A673 (cell line): ENCODE data around the gene C21orf58. TPM values are rescaled to one million over a fixed set of nuclear protein-coding genes. Genes with fewer than 3 reads are reported as not detected.

Experiments
- BruUV-seq: library from RNA; stranded (reverse); fragments of 400-500 nt; replicated peaks from 2 replicates; lab custom pipeline; 2021; lab: Mats Ljungman, UMichigan
- CTCF ChIA-PET: fragments of 300-600 bp; sonication (Branson Sonifier 250); formaldehyde crosslinking; loops from one replicate; lab custom pipeline; 2022; ENCODE audit warnings: antibody characterized with exemption; lab: Charles Lee
- POLR2A ChIA-PET: fragments of 300-600 bp; sonication (Branson Sonifier 250); formaldehyde crosslinking; loops from one replicate; lab custom pipeline; 2022; ENCODE audit warnings: antibody characterized with exemption; ENCODE audit not compliant: low non-redundant PET; lab: Charles Lee
- DNase-seq: peaks from one replicate; pipeline ENCODE4 v3.0.0-alpha.2; 2015; ENCODE audit warnings: low spot score
- H3K27ac ChIP-seq: fragments of 200-600 bp; sonication (generic); 2 replicates; pipeline ENCODE4 v1.5.1; 2016; ENCODE audit warnings: mixed run types, low read depth, mild to moderate bottlenecking, mixed read lengths, antibody characterized with exemption, low read length; ENCODE audit not compliant: poor library complexity, severe bottlenecking
- H3K27me3 ChIP-seq: fragments of 200-600 bp; sonication (generic); replicated peaks from 2 replicates; pipeline ENCODE4 v1.6.1; 2017; ENCODE audit warnings: mixed run types, low read depth, mild to moderate bottlenecking, mixed read lengths, antibody characterized with exemption, low read length; ENCODE audit not compliant: insufficient read depth, poor library complexity
- H3K36me3 ChIP-seq: fragments of 200-600 bp; sonication (generic); 2 replicates; pipeline ENCODE4 v1.6.1; 2016; ENCODE audit warnings: mixed run types, mild to moderate bottlenecking, mixed read lengths, antibody characterized with exemption, low read length; ENCODE audit not compliant: insufficient read depth, poor library complexity, severe bottlenecking
- H3K4me1 ChIP-seq: fragments of 200-600 bp; sonication (generic); 2 replicates; pipeline ENCODE4 v1.6.1; 2017; ENCODE audit warnings: mixed run types, mild to moderate bottlenecking, mixed read lengths, antibody characterized with exemption, low read length; ENCODE audit not compliant: insufficient read depth, poor library complexity, severe bottlenecking
- H3K4me3 ChIP-seq: fragments of 200-600 bp; sonication (generic); 2 replicates; pipeline ENCODE4 v1.5.1; 2016; ENCODE audit warnings: low read depth, mixed run types, mild to moderate bottlenecking, mixed read lengths, low read length; ENCODE audit not compliant: poor library complexity, severe bottlenecking
- H3K9me3 ChIP-seq: fragments of 200-600 bp; sonication (generic); 2 replicates; pipeline ENCODE4 v1.6.1; 2016; ENCODE audit warnings: mixed run types, low read depth, mild to moderate bottlenecking, mixed read lengths, antibody characterized with exemption, low read length; ENCODE audit not compliant: poor library complexity, severe bottlenecking
- CTCF ChIP-seq: fragments of 300-800, 200-600 bp; sonication (generic); conservative IDR thresholded peaks from 2 replicates; pipeline ENCODE4 v1.5.1; 2017; ENCODE audit warnings: low read depth, mild to moderate bottlenecking, antibody characterized with exemption, low read length, moderate library complexity, mixed read lengths
- EZH2 ChIP-seq: fragments of 200-600 bp; sonication (generic); IDR thresholded peaks from 2 replicates; pipeline ENCODE4 v1.6.1; 2017; ENCODE audit warnings: borderline replicate concordance, low read depth, mild to moderate bottlenecking, mixed read lengths, antibody characterized with exemption, low read length; ENCODE audit not compliant: poor library complexity, severe bottlenecking
- intact Hi-C: fragments of 100-400 bp; cut with micrococcal nuclease; formaldehyde crosslinking; loops from one replicate; pipeline ENCODE4 v1.10.0; 2022; ENCODE audit not compliant: unreplicated experiment
- total RNA-seq: library from RNA; stranded (reverse); gene quantifications from 2 replicates; pipeline ENCODE4 v1.2.3, GENCODE V29; 2021

Gene C21orf58
- total RNA-seq, 1 experiment from 2014 or later, result 41.2 TPM

GRCh38 chr21:46363698-46364097 lies 40.0 kb upstream of the C21orf58 start:
- no peak for TF ChIP-seq EZH2
- no peak for TF ChIP-seq CTCF
- H3K36me3 ChIP-seq, result peaks cover 25% of the 10 kb centered on the region
- CTCF ChIA-PET, result no interaction called here

GRCh38 chr21:46362946-46363345 lies 39.3 kb upstream of the C21orf58 start:
- Histone ChIP-seq H3K4me3 (no peak overlapping the region), H3K9me3 (no peaks in the 10 kb centered on the region), H3K4me1 (no peaks in the 10 kb centered on the region), H3K27ac (no peak overlapping the region), H3K36me3 (peaks cover 31% of the 10 kb centered on the region), H3K27me3 (no peaks in the 10 kb centered on the region)
- no TSS peak for BruUV-seq
- ChIA-PET POLR2A (no interaction called here), CTCF (no interaction called here)
- no peak for DNase-seq
- intact Hi-C loops, result no loop called here
- TF ChIP-seq EZH2, result no peak
- TF ChIP-seq CTCF, result no peak

More at GRCh38 chr21:46363698-46364097, 40.0 kb upstream of the C21orf58 start:
- H3K4me1 ChIP-seq, result no peaks in the 10 kb centered on the region
- no peak overlapping the region for H3K27ac ChIP-seq
- intact Hi-C loops, result no loop called here
- POLR2A ChIA-PET, result no interaction called here
- H3K4me3 ChIP-seq, result no peak overlapping the region
- no peak for DNase-seq
- no peaks in the 10 kb centered on the region for H3K9me3 ChIP-seq
- BruUV-seq, result no TSS peak
- no peaks in the 10 kb centered on the region for H3K27me3 ChIP-seq

DNA sequence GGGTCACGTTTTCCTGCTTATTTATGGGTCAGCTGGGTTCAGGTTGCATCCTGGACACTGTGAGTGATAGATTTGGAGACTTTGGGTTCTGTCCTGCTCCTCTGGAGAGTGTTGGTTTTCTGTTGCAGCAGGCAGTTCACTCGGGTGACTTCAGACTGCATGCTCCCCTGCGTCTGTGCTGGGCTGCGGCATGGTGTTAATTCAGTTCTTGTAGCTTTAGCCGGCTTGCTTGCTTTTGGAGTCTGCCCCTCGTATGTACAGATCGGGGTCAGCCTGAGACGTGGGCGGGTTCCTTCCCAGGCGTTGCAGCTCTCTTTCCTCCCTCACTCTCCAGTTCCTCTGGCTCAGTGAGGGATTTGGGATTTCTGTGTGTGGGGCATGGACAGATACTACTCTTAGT lies 38.3 kb upstream of the C21orf58 start:
- Histone ChIP-seq H3K4me3 (no peak overlapping the region), H3K27ac (no peak overlapping the region), H3K36me3 (peaks cover 31% of the 10 kb centered on the region), H3K27me3 (no peaks in the 10 kb centered on the region), H3K9me3 (no peaks in the 10 kb centered on the region), H3K4me1 (no peaks in the 10 kb centered on the region)
- no peak for DNase-seq
- ChIA-PET POLR2A (no interaction called here), CTCF (no interaction called here)
- TF ChIP-seq EZH2 (no peak), CTCF (no peak)
- no TSS peak for BruUV-seq
- intact Hi-C loops, result no loop called here
